ENCODE measurements around the gene GNAI1. TPM values are rescaled to one million over a fixed set of nuclear protein-coding genes. Genes with fewer than 3 reads are reported as not detected.

GNAI1 gene
- total and polyA plus RNA-seq, 4 donors, result 8.9 to 38.7 (median 20.9) TPM

DNA sequence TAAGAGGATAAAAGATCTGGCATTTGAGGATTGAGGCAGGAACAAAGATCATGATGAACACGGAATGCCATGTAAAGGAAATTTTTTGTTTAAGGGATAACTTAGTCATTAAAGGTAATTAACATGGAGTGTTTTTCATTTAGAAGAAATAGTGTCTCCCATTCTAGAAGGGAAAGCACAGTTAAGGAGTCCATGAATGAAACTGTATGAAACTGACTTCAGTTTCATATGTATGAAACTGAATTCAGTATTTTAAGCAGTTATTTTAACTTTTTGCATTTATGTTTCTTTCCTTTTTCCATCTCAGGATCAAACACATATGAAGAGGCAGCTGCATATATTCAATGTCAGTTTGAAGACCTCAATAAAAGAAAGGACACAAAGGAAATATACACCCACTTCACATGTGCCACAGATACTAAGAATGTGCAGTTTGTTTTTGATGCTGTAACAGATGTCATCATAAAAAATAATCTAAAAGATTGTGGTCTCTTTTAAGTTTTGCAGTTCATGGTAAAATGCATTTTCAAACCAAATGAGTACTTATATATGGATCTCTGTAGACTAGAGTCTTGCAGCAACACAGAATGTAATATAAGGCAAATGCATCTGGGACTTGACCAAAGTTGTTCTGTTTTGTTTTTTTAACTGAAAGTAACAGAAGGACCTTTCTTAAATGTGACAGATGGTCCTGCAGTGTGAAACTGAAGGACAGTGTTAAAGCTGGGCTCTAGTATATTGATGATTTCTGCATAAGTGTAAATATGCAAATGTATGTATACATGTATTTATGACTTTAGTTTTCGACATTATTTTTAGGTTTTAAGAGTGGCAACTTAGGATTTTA, 82.6 kb downstream of the GNAI1 start:
- Histone ChIP-seq H3K36me3 (ENCODE audit: control insufficient read depth in 4 of 4, insufficient read depth in 3 of 4, low read depth in 1 of 4, low read length in 3 of 4) (no peaks in the 10 kb centered on the region), H3K9me3 (ENCODE audit: control insufficient read depth in 4 of 4, low read length in 3 of 4) (no peaks in the 10 kb centered on the region), H3K4me1 (ENCODE audit: control insufficient read depth in 4 of 4, insufficient read depth in 4 of 4, low read length in 3 of 4) (peaks cover 2 to 11% (median 7%) of the 10 kb centered on the region in 4 donors), H3K9ac (ENCODE audit: low read depth in 1 of 2, low read length in 2 of 2) (no peak overlapping the region), H3K27ac (ENCODE audit: low read depth in 1 of 2, low read length in 2 of 2) (no peak overlapping the region), H3K4me3 (ENCODE audit: low read depth in 1 of 3, low read length in 3 of 3) (no peak overlapping the region), H3K27me3 (ENCODE audit: control insufficient read depth in 4 of 4, insufficient read depth in 4 of 4, low read length in 3 of 4) (no peaks in the 10 kb centered on the region)
- DNase-seq (ENCODE audit: low spot score), result no peak
- 92% methylated on average over 2 of the region's 2 CpGs for WGBS
- TF ChIP-seq, protein P1, sequence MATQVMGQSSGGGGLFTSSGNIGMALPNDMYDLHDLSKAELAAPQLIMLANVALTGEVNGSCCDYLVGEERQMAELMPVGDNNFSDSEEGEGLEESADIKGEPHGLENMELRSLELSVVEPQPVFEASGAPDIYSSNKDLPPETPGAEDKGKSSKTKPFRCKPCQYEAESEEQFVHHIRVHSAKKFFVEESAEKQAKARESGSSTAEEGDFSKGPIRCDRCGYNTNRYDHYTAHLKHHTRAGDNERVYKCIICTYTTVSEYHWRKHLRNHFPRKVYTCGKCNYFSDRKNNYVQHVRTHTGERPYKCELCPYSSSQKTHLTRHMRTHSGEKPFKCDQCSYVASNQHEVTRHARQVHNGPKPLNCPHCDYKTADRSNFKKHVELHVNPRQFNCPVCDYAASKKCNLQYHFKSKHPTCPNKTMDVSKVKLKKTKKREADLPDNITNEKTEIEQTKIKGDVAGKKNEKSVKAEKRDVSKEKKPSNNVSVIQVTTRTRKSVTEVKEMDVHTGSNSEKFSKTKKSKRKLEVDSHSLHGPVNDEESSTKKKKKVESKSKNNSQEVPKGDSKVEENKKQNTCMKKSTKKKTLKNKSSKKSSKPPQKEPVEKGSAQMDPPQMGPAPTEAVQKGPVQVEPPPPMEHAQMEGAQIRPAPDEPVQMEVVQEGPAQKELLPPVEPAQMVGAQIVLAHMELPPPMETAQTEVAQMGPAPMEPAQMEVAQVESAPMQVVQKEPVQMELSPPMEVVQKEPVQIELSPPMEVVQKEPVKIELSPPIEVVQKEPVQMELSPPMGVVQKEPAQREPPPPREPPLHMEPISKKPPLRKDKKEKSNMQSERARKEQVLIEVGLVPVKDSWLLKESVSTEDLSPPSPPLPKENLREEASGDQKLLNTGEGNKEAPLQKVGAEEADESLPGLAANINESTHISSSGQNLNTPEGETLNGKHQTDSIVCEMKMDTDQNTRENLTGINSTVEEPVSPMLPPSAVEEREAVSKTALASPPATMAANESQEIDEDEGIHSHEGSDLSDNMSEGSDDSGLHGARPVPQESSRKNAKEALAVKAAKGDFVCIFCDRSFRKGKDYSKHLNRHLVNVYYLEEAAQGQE (IDR thresholded peaks at IDR 0.05), result no peak
- no peak for TF ChIP-seq ZBTB33 (IDR thresholded peaks at IDR 0.05)
- no peak for TF ChIP-seq ATF3 (IDR thresholded peaks at IDR 0.05)
- TF ChIP-seq YY1 (IDR thresholded peaks at IDR 0.05), result no peak
- no peak for TF ChIP-seq MAX (IDR thresholded peaks at IDR 0.05)
- no peak for TF ChIP-seq RAD21 (IDR thresholded peaks at IDR 0.05)
- no peak for TF ChIP-seq RXRA (IDR thresholded peaks at IDR 0.05)
- TF ChIP-seq HNF4A (conservative IDR thresholded peaks at IDR 0.05), result no peak
- no peak for TF ChIP-seq JUND (IDR thresholded peaks at IDR 0.05)
- TF ChIP-seq, protein P2, sequence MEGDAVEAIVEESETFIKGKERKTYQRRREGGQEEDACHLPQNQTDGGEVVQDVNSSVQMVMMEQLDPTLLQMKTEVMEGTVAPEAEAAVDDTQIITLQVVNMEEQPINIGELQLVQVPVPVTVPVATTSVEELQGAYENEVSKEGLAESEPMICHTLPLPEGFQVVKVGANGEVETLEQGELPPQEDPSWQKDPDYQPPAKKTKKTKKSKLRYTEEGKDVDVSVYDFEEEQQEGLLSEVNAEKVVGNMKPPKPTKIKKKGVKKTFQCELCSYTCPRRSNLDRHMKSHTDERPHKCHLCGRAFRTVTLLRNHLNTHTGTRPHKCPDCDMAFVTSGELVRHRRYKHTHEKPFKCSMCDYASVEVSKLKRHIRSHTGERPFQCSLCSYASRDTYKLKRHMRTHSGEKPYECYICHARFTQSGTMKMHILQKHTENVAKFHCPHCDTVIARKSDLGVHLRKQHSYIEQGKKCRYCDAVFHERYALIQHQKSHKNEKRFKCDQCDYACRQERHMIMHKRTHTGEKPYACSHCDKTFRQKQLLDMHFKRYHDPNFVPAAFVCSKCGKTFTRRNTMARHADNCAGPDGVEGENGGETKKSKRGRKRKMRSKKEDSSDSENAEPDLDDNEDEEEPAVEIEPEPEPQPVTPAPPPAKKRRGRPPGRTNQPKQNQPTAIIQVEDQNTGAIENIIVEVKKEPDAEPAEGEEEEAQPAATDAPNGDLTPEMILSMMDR (IDR thresholded peaks at IDR 0.05; ENCODE audit: low read depth, low read length, missing input control), result no peak
- no peak for TF ChIP-seq GABPA (IDR thresholded peaks at IDR 0.05 in 1 of 2, conservative IDR thresholded peaks at IDR 0.05 in 1 of 2)
- no peak for TF ChIP-seq HNF4G (IDR thresholded peaks at IDR 0.05)
- TF ChIP-seq SP1 (IDR thresholded peaks at IDR 0.05), result no peak
- TF ChIP-seq EGR1 (IDR thresholded peaks at IDR 0.05; ENCODE audit: low read depth in 2 of 2), result no peak
